D721Med (cell line): ENCODE results near the gene NDUFAF4.

Experiments used
- DNase-seq: peaks from one replicate; pipeline ENCODE4 v3.0.0; 2011; ENCODE audit warnings: low spot score; ENCODE audit not compliant: insufficient read length
- FAIRE-seq: peaks from 2 replicates; lab custom pipeline; 2011; peaks lifted over from hg19 to GRCh38; lab: Jason Lieb, UNC
- TF ChIP-seq, protein P1 (sequence below): IDR thresholded peaks from 2 replicates; pipeline ENCODE4 v1.5.1; 2012; ENCODE audit warnings: mild to moderate bottlenecking, control low read depth; ENCODE audit not compliant: insufficient read depth; ENCODE audit errors: missing control alignments

NDUFAF4 gene

DNA sequence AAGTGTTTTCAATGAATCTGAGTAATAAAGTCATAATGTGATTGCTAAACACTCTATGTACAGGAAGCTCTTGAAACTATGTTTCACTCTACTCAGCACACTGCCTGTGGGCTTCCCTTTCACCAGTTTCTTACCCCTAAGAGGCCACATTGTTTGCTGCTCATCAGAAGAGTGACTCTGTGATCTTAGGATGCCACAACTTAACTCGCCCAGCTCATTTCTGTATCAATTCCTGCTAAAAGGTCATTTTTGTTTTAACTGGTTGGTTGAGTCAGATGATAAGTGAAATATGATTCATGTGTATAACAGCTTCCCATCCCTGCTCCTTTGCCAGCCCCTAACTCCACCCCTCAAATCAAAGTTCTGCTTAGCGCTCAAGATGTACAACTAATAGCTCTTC, 9.8 kb upstream of the NDUFAF4 start:
- DNase-seq (no peak), FAIRE-seq (no peak)

DNA sequence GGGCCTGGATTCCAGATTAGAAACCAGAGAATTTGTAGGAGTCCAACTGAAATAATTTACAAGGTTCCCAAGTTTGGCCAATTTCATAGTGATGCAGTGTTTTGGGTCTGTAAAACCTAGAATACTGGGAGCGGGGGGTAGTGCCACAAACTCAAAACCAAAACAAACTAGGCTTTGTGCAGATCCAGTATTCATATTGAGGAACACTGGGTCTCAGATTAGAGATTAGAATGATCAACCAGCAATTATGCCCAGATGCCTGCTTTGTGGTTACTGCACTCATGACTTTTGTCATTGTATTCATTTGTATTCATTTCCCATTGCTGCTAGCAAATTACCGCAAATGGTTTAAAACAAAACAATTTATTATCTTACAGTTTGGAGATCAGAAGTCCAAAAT, 3.2 kb upstream of the NDUFAF4 start:
- TF ChIP-seq, protein P1, sequence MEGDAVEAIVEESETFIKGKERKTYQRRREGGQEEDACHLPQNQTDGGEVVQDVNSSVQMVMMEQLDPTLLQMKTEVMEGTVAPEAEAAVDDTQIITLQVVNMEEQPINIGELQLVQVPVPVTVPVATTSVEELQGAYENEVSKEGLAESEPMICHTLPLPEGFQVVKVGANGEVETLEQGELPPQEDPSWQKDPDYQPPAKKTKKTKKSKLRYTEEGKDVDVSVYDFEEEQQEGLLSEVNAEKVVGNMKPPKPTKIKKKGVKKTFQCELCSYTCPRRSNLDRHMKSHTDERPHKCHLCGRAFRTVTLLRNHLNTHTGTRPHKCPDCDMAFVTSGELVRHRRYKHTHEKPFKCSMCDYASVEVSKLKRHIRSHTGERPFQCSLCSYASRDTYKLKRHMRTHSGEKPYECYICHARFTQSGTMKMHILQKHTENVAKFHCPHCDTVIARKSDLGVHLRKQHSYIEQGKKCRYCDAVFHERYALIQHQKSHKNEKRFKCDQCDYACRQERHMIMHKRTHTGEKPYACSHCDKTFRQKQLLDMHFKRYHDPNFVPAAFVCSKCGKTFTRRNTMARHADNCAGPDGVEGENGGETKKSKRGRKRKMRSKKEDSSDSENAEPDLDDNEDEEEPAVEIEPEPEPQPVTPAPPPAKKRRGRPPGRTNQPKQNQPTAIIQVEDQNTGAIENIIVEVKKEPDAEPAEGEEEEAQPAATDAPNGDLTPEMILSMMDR = no peak
- FAIRE-seq (no peak), DNase-seq (no peak)

More for the DNA sequence above, 9.8 kb upstream of the NDUFAF4 start:
- TF ChIP-seq, protein P1 = no peak

DNA sequence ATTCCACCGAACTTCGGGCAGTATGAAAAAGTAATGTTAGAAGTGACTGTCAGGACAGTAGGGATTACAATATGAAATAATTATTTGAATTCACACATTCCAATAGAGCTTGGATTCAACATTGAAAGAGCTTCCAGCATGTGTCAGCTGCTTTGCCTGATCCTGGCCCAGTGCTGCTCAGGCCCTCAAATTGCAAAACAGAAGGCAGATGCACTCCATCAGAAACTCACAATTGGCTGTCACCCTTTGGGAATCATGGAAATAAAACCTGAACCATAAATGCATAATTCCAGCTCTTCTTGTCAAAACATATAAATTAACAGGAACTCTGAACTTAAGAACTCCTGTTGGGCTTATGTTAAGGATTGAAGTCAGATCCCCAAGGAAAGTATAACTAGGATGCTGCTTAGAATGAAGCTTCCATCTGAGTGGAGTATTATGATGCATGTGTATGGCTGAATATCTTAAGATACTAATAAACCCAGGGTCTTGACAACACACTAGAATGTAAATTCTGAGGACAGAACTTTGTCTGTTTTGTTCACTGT, 1.8 kb upstream of the NDUFAF4 start:
- FAIRE-seq = no peak
- no peak for DNase-seq
- TF ChIP-seq, protein P1 = no peak

DNA sequence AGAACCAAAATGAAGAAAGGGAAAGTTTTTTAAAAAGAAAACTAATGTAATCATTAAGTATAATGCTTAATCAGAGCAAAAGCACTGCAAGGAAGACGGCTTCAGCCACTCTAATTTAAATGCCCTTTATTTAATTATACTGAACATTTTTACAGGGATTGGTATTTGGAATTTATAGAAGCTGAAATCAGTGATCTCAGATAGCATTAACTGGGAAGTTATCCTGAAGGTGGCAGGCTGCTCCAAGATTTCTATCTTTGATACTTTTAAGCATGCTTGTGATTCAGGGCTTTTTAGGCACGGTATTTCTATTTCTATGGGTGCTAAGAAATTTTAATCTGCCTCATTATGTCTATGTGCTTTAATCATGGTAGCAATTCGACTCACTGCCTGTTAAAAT, 1.3 kb upstream of the NDUFAF4 start:
- TF ChIP-seq, protein P1 = peak; percentile 76
- FAIRE-seq (no peak), DNase-seq (no peak)

DNA sequence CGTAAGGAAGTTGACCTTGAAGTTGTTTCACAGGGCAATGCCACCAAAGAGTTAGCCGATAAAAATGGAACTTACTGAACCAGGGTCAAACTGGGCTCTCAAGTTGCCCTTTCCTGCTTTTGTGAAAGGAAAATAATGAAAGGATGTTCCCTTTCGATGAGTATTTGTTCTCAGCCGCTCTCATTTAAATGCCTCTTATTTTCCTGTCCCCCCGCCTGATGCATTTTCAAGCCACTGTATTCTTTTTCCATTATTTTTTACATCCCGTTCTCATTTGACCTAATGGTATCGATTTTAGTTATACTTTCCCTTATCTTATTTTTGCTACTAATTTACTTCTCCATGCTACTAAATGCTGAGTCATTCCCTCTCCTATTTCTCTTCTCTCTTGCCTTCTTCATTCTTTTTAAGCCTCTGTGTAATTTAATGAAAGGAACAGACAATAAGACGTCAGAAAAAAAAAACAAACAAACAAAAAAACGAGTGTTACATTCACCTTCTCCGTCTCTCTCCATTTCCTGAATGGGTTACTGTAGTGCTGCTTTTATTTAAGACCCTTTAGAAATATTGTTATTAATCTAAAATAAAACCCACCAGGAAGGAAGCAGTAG, 655 bp upstream of the NDUFAF4 start:
- TF ChIP-seq, protein P1 = no peak
- no peak for FAIRE-seq
- no peak for DNase-seq

DNA sequence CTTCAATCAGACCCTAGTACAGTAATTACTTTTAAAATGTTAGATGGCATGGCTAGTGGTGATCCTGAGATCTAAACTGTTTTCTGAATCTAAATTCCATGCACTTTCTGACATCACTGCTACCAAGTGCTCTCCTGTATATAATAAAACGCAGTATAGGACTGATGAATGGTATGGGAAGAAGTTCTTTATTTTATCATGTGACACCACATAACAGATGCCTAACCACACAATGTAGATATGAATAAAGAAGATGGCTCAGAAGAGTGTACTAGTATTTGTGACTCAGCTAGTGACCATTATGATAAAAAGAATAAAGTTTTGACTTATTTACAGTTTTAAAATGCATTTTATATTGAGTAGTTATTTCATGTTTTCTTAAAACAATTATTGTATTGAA, 8.5 kb downstream of the NDUFAF4 start:
- DNase-seq (no peak), FAIRE-seq (no peak)
- TF ChIP-seq, protein P1 = no peak

DNA sequence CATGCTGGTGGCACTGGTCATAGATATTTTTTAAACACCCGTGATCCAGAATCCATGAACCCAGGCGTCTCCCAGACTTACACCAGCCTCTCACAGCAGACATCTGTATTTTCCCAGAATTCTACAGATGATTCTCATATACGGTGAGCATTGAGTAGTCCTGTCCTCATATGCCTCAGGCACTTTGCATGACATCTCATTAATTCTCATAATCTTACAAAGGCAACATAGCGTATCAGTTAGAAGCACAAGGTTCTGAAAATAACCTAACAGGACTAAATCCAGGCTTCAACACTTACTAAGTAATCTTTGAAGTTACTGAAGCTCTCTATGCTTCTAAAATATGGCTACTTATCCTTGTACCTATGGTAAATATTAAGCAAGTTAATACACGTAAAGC, 8.9 kb downstream of the NDUFAF4 start:
- FAIRE-seq = no peak
- TF ChIP-seq, protein P1 = no peak
- no peak for DNase-seq
